OCI-LY7 (cell line): ENCODE data around the gene CNTN1.

Source experiments
- CTCF ChIP-seq: fragments of 200-600 bp; sonication (generic); conservative IDR thresholded peaks from 2 replicates; pipeline ENCODE4 v1.5.1; 2014; ENCODE audit warnings: mild to moderate bottlenecking, antibody characterized with exemption, low read length, moderate library complexity, mixed read lengths
- EZH2phosphoT487 ChIP-seq: fragments of 200-600 bp; sonication (generic); IDR thresholded peaks from 2 replicates; pipeline ENCODE4 v1.6.1; 2018; ENCODE audit warnings: low read depth, borderline replicate concordance, mild to moderate bottlenecking, mixed run types, antibody characterized with exemption, low read length, moderate library complexity, mixed read lengths

DNA sequence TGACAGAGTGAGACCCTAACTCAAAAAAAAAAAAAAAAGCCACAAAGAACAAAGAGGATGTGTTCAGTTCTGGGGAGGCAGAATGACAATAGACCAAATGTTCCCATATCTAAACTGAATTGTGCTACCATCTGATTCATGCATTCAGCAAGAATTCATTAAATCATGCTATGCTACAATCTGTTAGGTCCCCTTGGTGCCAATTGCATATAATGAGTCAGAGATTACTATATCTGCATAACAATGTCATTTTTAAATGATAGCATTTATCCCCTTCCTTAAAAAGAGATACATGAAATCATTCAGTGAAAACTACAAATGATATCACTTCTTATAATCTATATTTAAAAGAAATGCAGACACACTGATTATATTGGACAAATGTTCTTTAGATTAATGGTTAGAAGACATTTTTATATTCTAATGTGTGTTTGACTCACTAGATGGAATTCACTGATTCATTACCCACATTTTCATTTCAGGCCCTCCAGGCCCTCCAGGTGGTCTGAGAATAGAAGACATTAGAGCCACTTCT lies 288.3 kb downstream of the CNTN1 start:
- TF ChIP-seq CTCF, result no peak
- no peak for TF ChIP-seq EZH2phosphoT487
